G401.6 (cell line): Measurements from ENCODE around the gene NPY2R.

Experiments
- FAIRE-seq: peaks from 2 replicates; lab custom pipeline; 2012; peaks lifted over from hg19 to GRCh38; lab: Jason Lieb, UNC

The NPY2R gene, protein sequence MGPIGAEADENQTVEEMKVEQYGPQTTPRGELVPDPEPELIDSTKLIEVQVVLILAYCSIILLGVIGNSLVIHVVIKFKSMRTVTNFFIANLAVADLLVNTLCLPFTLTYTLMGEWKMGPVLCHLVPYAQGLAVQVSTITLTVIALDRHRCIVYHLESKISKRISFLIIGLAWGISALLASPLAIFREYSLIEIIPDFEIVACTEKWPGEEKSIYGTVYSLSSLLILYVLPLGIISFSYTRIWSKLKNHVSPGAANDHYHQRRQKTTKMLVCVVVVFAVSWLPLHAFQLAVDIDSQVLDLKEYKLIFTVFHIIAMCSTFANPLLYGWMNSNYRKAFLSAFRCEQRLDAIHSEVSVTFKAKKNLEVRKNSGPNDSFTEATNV

DNA sequence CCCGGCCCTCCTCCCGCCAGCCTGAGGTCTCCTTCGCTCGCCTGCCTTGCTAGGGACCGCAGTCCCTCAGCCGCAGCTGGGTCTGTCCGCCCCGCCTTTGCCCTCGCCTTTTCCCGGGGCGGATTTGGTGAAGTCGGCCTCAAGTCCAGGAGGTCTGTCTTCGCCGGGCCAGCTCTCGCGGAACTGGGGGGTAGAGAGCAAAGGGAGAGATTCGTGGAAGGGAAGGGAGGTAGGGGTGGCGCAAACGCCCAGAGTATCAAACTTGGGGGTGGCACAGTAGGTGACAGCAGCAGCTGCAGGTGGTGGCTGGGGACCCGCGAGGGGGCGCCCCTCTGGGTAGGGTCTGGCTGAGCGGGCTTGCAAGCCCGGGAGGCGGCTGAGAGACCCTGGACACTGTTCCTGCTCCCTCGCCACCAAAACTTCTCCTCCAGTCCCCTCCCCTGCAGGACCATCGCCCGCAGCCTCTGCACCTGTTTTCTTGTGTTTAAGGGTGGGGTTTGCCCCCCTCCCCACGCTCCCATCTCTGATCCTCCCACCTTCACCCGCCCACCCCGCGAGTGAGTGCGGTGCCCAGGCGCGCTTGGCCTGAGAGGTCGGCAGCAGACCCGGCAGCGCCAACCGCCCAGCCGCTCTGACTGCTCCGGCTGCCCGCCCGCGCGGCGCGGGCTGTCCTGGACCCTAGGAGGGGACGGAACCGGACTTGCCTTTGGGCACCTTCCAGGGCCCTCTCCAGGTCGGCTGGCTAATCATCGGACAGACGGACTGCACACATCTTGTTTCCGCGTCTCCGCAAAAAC is at the start of gene NPY2R:
NPY2R (plus strand) TSS at position 379 of the 797 bp plus-strand sequence. CDS start 5,304 bp downstream, outside the sequence.
- FAIRE-seq, result no peak

DNA sequence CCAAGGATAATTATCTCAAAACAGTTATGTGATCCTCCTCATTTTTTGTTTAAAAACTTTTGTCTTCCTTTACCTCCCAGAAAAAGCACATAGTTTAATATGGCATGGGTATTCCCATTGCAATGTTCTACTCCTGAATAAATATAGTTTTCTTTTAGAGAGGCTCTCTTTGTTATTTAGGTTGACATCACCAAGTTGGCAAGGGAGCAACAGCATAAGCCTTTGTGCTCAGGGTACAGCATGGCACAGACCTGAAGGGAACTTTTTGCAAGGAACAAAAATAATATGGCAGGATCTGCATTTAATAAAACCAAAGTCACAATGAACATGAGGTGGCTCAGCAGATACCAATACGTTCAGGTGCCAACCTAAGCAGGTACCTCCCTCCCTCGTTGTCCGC is 47.1 kb upstream of the NPY2R start:
- FAIRE-seq, result no peak

DNA sequence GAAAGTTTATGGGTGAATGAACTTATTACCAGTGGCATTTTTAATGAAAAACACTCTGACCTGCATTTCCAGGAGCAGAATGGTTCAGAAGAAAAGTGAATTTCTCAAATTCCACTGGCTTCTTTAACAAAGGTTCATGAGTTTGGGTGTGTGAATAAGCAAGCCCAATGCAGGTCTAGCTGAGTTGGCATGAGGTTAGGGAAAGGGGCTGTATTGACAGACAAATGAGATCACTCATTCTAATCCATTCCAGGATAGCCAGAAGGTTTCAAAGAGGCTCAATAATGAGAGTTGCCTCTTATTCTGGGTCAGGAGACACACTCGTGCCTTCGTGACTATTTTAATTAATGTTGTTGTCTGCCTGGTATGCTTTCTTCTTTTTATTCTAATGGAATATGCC is 43.7 kb upstream of the NPY2R start:
- FAIRE-seq, result no peak

DNA sequence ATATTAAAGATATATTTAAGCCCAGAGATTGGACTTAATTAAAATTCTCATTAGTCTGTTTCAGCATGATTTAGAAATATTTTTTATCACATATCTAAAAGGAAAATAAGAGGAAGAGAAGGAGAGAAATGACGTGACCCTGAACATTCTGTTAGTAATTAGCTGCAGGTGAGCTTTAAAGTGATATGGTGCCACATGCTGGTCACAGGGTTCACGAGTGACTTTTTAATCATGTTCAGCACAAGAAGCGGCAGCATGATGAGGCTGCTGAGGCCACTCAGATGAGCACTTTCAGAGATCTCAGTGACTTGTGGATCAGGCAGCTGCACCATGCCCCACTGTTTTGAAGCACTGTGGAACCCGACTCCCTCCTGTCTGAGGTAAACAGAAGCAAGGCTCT is 37.9 kb upstream of the NPY2R start:
- no peak for FAIRE-seq

DNA sequence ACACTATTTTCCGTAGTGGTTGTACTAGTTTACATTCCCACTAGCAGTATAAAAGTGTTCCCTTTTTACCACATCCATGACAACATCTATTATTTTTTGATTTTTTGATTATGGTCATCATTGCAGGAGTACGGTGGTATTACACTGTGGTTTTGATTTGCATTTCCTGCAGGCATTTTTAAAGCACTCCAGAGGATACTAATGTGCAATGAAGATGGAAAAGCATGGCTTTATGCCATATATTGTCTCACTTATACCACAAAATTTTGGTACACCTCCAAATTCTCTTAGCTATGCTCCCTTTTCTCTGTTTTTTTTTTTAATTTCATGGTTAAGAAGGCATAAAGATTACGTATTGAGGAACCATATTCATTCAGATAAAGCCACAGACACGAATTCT is 35.1 kb upstream of the NPY2R start:
- no peak for FAIRE-seq

DNA sequence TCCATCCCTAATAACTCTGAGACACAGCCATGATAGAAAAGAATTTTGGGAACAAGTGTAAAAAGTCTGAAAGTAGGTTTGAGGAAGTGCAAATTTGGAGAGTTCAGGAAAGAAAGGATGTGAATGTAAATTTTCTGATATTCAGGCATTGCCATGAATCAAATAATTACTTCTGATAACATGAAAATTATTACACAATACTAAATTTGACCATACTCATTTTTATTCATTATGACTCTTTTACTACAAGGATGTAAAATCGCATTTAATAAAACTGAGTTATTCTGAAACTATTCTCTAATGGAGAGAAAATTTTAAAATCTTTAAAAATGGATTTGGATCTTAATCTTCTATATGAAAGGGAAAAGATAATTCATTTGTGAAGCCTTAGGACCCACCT is 33.8 kb upstream of the NPY2R start:
- FAIRE-seq, result no peak

DNA sequence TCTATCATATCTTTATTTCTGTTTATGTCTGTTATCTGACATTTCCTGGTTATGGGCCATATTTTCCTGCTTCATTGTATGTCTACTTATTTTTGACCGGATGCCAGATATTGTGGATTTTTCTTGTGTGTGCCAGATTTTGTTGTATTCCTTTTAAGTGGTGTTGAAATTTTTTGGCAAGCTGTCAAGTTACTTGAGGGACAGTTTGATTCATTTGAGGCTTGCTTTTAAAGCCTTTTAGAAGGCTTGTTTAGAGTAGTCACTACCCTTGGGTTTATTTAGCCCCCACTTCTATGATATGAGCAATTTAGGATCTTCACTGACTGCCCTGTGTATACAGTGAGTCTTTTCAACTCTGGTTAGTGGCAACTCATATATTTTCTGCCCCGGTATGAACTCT is 29.2 kb upstream of the NPY2R start:
- FAIRE-seq, result no peak

DNA sequence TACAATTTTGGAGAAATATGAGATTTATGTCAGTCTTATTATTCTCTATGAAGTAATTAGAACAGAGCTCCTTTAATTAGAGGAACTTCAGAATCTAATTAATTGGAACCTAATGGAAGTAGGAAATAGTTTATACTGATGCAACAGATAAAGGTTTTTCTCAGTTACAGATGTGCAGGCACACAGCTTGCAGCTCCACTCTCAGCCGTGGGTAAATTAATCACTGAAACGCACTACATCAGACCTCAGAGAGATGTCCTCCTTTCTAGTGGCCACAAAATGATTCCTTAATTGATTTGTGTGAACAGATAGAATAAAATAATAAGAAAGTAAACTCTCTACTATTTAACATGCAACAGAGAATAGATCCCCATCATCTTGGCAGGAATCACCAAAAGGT is 21.5 kb upstream of the NPY2R start:
- FAIRE-seq, result no peak

DNA sequence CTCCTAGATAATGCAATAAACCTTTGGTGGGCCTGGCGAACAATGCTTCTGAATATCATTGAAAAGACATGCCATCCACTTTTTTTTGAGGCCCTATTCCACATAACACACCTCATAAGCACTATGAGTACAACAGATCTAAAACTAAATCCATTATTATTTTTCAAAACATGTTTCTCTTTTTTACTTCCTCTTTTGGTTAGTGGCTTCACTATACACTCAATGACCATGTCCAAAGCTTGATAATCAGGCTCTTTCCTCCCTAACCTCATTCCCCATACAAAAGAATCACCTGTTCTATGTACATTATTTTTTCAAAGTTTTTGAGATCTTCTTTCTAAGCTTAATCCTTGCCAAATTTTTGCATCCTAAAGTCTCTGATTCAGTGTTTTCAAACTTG is 20.4 kb upstream of the NPY2R start:
- no peak for FAIRE-seq

DNA sequence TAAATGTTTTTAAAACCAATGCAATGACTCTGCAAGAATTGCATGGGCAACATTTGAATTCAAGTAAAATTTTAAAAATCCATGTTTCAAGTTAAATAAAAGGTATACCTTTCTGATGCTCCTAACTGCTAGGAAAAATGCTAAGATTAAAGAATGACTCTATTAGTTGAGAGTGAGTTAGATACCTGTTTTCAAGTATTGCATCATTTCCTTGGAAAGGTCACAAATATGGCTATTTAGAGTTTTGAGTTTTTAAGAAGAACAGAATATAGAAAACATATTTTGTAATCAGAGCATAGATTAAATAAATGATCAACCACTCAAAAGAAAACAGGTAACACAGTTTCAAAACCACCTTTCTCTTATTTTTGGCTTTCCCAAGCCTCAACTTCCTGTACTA is 18.3 kb upstream of the NPY2R start:
- FAIRE-seq, result no peak

DNA sequence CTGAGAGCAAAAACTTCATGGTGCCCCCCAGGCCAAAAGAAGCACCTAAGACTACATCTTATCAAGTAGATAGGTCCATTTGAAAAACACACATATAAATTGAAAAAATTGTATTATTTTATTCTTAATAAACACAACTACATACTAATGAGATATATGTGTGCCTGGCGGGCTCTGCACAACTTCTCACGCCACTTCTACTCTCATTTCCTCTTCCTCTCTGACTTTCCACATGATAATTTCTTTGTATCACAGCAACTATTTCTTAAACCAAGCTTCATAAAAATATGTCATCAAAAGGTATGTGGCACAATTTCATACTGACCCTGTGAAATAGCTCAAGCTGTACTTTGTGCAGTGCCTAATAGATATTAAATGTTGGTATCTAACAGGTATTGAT is 10.7 kb upstream of the NPY2R start:
- no peak for FAIRE-seq

DNA sequence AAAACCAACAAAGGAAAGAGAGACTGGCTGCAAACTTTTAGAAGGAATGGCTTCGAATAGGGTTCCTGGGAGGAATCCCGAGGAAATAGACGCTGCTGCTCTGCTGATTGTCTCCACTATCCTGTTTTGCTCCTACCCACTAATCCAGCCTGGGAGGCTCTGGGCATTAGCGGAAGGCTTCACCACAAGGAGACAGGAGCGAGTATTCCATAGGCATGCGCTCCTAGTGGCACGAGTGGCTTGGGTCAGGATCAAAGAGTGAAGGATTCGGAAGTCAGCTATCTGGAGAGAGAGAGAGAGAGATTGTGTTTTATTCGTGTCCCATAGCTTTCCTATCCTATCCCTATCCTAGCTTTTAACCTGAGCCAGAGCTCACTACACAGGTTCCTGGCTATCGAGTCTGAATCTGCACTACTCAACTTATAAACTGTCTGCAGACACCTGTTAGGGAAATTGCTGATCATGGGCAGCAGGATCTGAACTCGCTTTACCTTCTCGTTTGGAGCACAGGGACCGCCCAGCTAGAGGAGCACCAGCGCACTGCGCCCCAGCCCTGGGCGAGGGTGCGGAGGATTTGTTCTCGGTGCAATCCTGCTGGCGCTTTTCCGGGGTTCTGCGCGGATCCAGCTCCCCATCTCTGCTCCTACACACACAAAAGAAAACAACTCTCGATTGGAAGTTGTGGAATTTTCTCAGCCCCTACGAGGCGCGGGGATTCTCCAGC is 740 bp upstream of the NPY2R start:
- FAIRE-seq, result no peak

DNA sequence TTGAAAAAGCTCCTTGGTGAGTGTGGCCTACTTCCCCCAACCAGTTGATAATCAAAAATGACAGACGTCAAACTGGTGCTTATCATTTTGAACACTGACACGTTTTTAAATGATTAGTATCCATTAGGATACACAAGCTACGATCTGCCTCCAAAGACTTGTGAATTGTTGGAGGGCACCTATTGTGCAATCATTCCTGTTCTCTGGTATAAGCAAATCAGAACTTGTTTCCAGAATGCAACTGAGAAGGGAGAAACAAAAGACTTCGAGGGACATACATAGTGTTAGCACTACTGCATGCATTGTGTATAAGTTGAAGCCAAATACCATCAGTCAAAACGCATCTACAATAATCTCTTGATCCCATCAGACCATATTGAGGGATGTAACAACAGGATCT is 11.6 kb downstream of the NPY2R start:
- FAIRE-seq, result no peak

DNA sequence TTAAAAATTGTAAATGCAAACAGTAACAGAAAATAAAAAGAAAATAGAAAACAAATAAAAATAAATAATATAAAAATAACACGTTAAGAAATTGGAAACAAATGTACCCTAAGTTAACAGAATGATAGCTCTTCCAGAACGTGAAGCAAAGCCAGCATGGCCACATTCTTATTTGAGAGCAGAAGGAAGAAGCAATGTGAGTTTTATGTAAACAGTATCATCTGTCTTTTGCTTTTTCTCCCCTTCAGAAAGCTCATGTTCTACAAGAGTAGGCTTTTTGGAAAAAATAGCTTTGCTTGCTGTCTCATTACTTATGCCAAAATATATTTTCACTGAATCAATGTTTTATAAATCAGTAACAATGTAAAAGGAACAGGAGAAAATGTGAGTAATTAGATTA is 18.7 kb downstream of the NPY2R start:
- FAIRE-seq, result no peak

DNA sequence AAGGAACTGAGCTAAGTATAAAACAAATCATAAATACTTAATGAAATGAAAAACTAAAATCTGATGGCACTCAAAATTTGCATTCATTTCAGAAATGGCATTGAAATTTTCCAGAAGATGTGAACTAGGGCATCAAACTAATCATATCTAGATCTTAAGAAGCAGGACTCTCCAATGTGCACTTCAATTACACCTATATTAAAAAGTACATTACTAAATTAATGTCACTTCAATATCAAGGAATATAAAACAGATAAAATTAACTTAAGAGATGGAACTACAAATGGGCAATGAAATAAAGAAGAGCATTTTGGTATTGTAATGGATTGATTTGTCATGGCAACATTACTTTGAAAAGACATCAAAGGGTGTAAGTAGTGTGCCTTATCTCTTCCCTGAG is 20.3 kb downstream of the NPY2R start:
- FAIRE-seq, result no peak

DNA sequence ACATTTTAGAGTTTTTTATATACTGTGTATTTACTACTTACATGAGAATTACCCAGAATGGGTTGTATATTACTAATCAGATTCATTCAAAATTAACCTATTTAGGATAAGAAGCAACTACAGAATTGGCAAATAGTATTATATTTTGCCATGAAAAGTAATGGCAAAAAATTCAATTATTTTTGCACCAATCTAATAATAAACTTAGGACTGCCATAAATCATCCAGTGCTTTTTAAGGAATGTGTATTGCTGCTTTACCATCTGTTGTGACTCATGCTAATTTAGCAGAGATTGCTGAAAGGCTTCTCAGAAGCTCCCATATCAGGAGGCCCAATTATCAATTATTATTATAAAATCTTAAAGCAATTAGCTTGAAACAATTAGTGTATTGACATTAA is 24.0 kb downstream of the NPY2R start:
- FAIRE-seq, result no peak

DNA sequence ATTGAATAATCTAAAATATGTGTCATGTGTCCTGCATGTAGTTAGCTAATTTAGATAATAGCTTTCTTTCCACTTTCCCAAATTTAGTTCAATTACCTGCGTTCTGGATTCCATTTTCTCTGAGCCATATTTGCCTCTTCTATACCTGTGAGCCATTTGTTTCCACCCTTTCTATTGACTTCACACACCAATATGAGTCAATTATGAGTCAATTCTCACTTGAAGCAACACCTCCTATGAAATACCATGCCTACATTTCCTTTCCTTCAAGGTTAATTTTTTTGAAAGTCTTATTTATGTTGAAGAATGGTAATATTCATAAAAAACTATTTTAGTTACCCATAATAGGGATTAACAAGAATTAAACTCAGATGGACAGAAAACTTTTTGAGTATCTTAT is 25.8 kb downstream of the NPY2R start:
- no peak for FAIRE-seq

DNA sequence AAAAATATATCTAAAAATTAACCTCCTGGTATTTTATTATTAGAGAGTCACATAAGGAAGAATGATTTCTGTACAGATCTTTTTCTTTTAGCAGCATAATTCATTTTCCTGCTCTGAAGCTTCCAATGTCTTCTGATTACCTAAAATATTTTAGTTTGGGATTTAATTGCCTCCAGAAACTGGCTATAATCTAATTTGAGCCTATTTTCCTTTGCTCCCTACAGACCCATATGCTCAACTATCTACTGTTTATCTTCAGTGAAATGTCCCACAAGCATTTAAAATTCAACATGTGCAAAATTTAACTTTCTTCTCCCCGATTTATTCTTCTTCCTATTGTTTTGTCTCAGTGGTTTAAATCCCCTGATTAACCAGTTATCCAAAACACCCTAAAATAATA is 29.1 kb downstream of the NPY2R start:
- no peak for FAIRE-seq

DNA sequence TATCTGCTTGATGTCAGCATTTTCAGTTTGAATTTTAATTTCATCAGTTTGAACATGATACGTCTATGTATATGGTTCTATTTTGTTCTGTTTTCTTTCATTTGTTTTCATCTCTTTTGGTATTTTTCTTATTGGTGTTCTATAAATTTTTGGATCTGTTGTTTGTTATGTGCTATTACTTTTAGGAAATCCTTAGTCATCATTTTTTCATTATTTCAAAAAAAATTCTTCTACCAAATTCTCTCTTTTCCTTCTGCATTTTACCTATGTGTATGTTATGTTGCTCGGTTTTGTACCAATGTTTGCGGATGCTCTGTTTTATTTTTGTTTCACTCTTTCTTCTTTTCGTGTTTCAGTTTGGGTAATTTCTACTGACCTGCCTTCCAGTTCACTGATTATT is 32.8 kb downstream of the NPY2R start:
- no peak for FAIRE-seq

DNA sequence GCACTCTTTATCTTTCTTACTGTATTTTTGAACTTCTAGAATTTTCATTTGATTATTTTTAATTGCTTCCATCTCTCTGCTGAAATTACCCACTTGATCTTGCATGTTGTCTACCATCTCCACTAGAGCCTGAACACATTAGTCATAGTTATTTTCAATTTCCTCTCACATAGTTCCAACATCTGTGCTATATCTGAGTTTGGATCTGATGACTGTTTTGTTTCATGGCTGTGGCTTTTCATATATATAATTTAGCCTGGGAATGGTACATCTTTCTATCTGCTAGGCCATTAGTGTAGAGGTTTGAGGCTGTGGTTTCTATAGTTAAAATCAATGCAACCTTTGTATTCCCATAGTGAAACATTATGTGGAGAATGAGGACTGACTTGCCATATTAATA is 33.2 kb downstream of the NPY2R start:
- FAIRE-seq, result no peak

DNA sequence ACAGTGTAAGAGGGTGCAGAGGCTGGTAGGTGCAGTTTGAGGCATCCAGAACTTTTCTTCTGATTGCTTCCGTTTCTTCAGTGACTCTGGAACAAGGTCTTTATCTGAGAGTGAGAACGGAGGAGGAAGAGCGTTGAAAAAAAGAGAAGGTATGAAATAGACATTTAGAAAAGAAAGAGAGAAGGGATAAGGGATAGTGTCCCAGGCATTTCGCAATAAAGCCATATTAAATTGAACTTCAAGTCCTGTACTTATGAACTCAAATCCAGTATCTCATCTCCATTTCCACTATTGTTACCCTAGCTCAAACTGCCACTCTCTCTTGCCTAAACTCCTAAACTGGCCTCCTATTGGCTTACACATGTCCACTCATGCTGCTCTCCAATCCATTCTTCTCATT is 36.7 kb downstream of the NPY2R start:
- no peak for FAIRE-seq

DNA sequence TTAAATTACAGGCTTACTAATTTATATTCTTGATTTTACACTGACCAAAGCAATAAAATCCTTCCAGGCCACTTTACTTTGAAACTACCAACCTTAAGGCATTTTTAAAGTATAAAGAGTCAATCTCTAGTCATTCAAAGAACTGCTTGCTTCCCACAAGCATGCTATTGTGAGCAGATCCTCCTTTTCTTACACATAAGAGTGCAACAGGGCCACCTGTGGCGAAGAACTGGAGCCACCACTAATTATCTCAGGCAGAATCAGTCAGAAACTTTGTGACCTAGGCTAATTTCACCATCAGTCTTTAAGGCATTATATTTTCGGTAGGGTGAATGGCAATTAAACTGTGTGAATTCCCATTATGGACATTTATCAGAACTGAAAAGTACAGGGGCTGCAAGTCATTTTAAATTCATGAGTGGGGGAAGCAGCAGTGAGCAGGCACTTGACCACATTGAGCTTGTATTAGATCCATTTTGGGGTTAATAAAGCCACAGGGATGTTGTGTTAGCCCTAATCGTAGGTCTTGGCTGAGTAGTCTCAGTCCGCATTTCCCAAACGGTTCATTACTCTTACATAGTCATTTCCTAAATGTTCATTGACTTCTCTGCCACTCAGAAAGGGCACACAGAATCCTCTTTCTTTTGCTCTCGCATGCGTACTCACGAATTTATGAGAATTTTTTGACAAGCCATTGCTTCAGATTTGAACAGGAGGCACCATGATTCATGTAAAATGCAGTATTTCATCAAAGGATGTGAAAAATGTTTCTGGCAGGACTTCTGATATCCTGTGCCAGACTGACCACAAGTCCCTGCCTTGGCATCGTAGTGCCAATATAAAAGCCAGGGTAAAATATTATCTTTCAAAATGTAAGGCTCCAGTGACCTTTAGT is 39.8 kb downstream of the NPY2R start:
- no peak for FAIRE-seq
